HG02885 (cell line): Measurements from ENCODE around the gene RMND1.
"Not testable (repeated sequence)": the region's sequence is repeated elsewhere in the genome, so short reads cannot be mapped to it uniquely, and the experiment has no call there.

Experiments used
- ATAC-seq: cut with Tn5 transposase; IDR thresholded peaks from one replicate; pipeline ENCODE4 v1.9.1; 2021; ENCODE audit warnings: mild to moderate bottlenecking; ENCODE audit not compliant: unreplicated experiment, poor library complexity

RMND1 gene

DNA sequence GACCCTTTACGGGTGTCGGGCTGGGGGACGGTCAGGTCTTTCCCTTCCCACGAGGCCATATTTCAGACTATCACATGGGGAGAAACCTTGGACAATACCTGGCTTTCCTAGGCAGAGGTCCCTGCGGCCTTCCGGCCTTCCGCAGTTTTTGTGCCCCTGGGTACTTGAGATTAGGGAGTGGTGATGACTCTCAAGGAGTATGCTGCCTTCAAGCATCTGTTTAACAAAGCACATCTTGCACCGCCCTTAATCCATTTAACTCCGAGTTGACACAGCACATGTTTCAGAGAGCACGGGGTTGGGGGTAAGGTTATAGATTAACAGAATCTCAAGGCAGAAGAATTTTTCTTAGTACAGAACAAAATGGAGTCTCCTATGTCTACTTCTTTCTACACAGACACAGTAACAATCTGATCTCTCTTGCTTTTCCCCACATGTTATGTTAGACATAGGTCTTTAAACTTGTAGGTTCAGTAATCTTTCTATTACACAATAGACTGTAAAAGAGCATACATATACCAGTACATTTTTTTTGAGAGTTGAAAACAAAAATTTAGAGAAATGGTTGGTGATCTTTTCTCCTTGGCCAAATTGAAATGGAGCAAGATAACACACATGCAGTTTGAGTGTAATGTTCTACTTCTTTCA lies 3.9 kb upstream of the RMND1 start:
- ATAC-seq, result not testable (repeated sequence)

GRCh38 chr6:151452750-151453427 lies 963 bp upstream of the RMND1 start:
- ATAC-seq, result no peak

GRCh38 chr6:151451417-151451949 lies 443 bp downstream of the RMND1 start:
- no peak for ATAC-seq

DNA sequence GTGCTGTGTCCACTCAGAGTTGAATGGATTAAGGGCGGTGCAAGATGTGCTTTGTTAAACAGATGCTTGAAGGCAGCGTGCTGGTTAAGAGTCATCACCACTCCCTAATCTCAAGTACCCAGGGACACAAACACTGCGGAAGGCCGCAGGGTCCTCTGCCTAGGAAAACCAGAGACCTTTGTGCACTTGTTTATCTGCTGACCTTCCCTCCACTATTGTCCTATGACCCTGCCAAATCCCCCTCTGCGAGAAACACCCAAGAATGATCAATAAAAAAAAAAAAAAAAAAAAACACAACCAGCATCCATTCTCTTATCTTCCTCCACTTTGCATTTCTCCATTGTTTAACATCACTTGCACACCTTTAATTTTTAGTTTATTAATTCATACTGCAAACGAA lies 998 bp downstream of the RMND1 start:
- ATAC-seq, result not testable (repeated sequence)

- ATAC-seq, result no peak
Observed at GRCh38 chr6:151448623-151449022, 3.3 kb downstream of the RMND1 start.

DNA sequence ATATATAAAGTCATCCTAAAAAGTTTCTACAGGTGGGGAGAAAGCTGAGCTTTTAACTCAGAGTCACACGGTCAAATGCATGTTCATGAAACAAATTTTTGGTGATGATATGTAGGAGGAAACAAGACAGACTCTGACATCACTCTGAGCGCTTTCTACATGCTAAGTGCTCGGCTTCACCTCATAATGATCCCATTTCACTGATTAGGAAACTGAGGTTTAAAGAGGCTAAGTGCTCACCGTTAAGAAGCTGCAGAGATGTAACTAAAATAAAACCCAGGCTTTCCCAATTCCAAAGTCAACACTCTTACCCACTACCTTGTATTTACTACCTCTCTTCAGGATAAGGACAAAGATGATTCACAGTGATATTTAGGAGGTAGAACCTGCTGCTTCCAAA lies 4.7 kb downstream of the RMND1 start:
- ATAC-seq, result no peak

DNA sequence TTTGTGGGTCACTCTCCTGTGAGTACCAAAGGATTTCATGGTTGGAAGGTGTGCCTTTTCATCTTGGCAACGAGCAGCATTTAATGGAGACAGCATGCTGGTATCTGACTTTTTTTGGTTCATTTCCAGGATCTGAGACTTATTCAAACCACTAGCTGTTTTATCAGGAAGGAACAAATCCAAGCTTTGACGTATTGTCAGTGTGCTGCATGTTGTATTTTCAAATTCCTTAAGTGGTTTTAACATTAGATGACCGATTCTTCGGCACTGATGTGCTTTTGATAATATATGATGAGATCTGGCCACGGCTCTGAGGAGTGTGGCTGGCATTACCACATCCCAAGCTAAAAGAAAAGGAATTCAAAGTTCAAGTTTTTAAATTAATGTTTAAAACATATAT lies 6.4 kb downstream of the RMND1 start:
- no peak for ATAC-seq

GRCh38 chr6:151443911-151444621 lies 7.9 kb downstream of the RMND1 start:
- ATAC-seq, result no peak

DNA sequence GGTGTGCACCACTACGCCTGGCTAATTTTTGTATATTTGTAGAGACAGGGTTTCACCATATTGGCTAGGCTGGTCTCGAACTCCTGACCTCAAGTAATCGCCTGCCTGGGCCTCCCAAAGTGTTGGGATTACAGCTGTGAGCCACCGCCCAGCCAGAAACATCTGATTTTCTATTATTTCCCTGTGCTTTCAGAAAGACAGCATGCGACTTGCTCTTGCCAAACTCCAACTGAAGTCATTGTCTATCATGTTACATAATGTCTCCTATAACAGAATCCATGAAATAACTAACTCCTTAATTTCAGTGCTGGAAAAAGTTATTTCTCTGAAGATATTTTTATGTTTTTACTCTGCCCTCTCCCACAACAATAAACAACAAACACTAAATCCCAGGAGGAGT lies 8.5 kb downstream of the RMND1 start:
- ATAC-seq, result no peak

GRCh38 chr6:151442371-151442770 lies 9.6 kb downstream of the RMND1 start:
- no peak for ATAC-seq

DNA sequence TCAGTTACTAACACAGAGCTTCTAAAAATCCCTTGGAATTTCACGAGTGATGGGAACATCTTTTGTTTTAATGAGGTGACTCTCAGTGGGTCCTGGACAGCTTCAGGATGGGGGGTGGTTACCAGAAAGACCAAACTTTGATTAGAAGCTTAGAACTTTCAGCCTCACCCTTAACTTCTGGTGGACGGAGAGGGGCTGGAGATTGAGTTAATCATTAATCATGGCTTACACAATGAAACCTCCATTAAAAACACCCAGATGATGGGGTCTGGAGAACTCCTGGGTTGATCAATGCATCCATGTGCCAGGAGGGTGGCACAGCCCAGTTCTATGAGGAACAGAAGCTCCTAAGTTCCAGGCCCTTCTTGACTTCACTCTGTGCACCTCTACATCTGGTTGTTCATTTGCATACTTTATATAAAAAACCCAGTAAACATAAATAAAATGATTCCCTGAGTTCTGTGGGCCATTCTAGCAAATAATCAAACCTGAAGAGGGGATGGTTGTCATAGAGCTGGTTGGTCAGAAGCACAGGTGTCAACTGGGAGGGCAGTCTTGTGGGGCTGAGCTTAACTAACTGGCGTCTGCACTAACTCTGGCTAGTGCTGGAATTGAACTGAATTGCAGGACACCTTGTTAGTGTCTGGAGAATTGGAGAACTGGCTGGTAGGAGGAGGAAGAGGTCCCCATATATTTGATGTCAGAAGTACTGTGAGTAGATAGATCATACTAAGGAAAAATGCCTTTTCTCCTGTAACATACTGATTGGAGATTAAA lies 10.3 kb downstream of the RMND1 start:
- ATAC-seq, result no peak

GRCh38 chr6:151440930-151441329 lies 11.0 kb downstream of the RMND1 start:
- ATAC-seq, result peak; percentile 51

GRCh38 chr6:151440498-151440897 lies 11.4 kb downstream of the RMND1 start:
- ATAC-seq, result peak; percentile 53

DNA sequence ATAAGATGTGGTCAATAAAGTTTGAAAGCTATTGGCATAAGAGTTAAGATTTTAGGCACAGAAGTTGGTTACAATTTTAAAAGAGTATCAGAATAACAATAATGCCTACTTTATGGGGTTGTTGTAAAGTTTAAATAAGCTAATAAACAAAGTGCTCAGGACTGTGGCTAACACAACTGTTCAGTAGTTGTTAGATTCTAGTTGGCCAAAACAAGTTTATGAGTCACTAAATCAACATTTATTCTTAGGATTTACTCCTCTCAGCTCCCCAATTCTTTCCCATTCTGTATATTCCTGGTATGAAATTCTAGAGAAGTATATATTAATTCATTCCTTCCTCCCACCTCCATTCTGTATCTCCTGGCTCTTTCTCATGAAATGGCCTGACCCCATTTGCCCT lies 14.5 kb downstream of the RMND1 start:
- ATAC-seq, result no peak

DNA sequence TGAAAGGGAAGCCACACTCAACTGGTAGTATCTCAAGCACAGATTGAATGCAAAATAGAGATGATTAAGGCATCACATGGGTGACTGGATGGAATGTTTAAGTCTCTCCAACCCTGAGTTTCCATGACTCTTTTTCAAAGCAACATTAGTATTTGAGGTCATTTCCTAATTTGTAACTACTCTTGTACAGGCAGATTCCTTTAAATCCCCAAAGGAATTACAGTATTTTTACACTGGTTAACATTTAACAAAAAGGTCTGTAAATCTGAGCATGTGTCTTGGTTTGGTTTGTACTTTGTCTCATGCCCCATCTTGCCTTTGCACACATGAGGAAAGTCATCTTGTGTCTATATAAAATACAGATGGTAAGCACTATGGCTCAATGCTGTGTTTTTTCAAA lies 15.1 kb downstream of the RMND1 start:
- ATAC-seq, result no peak

DNA sequence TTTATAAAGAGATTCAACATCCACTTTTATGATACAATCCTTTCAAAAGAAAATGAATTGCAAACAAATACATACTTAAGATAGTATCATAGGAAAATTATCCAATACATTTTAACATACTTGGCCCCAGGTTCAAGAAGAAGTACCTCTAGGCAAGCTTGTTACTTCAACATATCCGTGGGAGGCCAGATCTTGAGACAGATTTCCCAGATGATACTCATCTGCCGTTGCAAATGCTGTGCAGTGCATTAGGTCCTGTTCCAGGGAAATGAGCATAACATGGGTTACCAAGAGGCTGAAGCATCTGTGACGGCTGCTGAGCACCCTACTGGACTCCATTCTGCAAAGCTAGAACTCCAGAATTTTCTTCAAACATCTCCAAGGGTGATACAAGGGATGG lies 15.6 kb downstream of the RMND1 start:
- no peak for ATAC-seq

- ATAC-seq, result no peak
Observed at GRCh38 chr6:151434369-151434768, 17.6 kb downstream of the RMND1 start.

- ATAC-seq, result no peak
Observed at GRCh38 chr6:151432651-151433050, 19.3 kb downstream of the RMND1 start.

GRCh38 chr6:151431337-151431736 lies 20.6 kb downstream of the RMND1 start:
- no peak for ATAC-seq

DNA sequence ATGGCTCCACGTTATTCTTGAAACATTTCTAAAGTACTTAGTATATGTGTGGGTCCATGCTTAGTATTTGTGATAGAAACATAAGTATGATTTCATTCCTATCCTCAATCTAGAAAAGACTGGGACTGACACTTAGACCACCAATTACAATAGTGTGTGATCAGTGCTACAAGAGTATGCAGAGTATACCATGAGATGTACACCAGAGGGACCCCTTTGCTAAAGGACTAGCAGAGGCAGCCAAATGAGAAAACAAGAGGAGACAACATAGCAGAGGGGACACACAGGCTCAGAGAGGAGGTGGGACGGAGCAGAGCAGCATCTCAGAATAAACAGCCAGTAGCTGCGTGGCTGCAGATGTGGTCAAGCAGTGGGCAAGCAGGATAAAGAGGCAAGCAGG lies 21.0 kb downstream of the RMND1 start:
- ATAC-seq, result no peak
